CD14-positive monocyte (primary cell): Measurements from ENCODE around the gene STAMBPL1. TPM values are rescaled to one million over a fixed set of nuclear protein-coding genes. Genes with fewer than 3 reads are reported as not detected.

Experiments used
- DNase-seq, 3 donors: peaks; one replicate each; pipeline ENCODE4 v3.0.0-alpha.2; 2011 to 2022
- H2AFZ ChIP-seq: 2 replicates; pipeline ENCODE4 v1.6.0; 2012; ENCODE audit warnings: mild to moderate bottlenecking, low read depth, low read length, inconsistent platforms; ENCODE audit not compliant: insufficient read depth, poor library complexity, severe bottlenecking
- H3K27ac ChIP-seq, 2 donors: 1 replicate in 1 of 2; 2 replicates in 1 of 2; pipeline ENCODE4 v1.5.1; 2012 to 2013; ENCODE audit warnings: low read length in 2 of 2, control low read depth in 1 of 2, inconsistent platforms in 1 of 2, low read depth in 1 of 2, mild to moderate bottlenecking in 1 of 2
- H3K27me3 ChIP-seq, 2 donors: one replicate each; pipeline versions ENCODE4 v1.6.0 to v1.6.1; 2011 to 2013; ENCODE audit warnings: low read length in 2 of 2; ENCODE audit not compliant: control insufficient read depth in 2 of 2, insufficient read depth in 2 of 2
- H3K36me3 ChIP-seq, 2 donors: replicated peaks in 1 of 2; 1 replicate in 1 of 2; 2 replicates in 1 of 2; pipeline versions ENCODE4 v1.5.1 to v1.6.1; 2012 to 2013; ENCODE audit warnings: low read length in 2 of 2, control low read depth in 1 of 2, inconsistent platforms in 1 of 2, mild to moderate bottlenecking in 1 of 2; ENCODE audit not compliant: insufficient read depth in 2 of 2, control insufficient read depth in 1 of 2
- H3K4me1 ChIP-seq, 2 donors: 1 replicate in 1 of 2; 2 replicates in 1 of 2; pipeline versions ENCODE4 v1.5.1 to v1.6.1; 2012 to 2013; ENCODE audit warnings: low read length in 2 of 2, control low read depth in 1 of 2, inconsistent platforms in 1 of 2, mild to moderate bottlenecking in 1 of 2, moderate library complexity in 1 of 2; ENCODE audit not compliant: insufficient read depth in 2 of 2, control insufficient read depth in 1 of 2
- H3K4me2 ChIP-seq: replicated peaks from 2 replicates; pipeline ENCODE3; 2012; ENCODE audit warnings: low read length, moderate library complexity, mild to moderate bottlenecking; ENCODE audit not compliant: poor library complexity, severe bottlenecking; ENCODE audit errors: extremely low read depth
- H3K4me3 ChIP-seq, 3 experiments: fragments of 200-600 bp in 1 of 3; sonication (generic) in 1 of 3; replicated peaks in 1 of 3; 1 replicate in 2 of 3; 2 replicates in 1 of 3; pipeline ENCODE4 v1.5.1; 2011 to 2013; ENCODE audit warnings: low read length in 3 of 3, mild to moderate bottlenecking in 3 of 3, control low read depth in 2 of 3, low read depth in 2 of 3, inconsistent platforms in 1 of 3, moderate library complexity in 1 of 3
- H3K79me2 ChIP-seq: 2 replicates; pipeline ENCODE4 v1.6.0; 2012; ENCODE audit warnings: mild to moderate bottlenecking, control low read depth, inconsistent platforms, low read length, moderate library complexity; ENCODE audit not compliant: insufficient read depth
- H3K9ac ChIP-seq: 2 replicates; pipeline ENCODE4 v1.6.0; 2017; ENCODE audit warnings: low read length, mild to moderate bottlenecking; ENCODE audit not compliant: insufficient read depth, poor library complexity, severe bottlenecking
- H3K9me3 ChIP-seq, 2 donors: replicated peaks in 1 of 2; 1 replicate in 1 of 2; 2 replicates in 1 of 2; pipeline versions ENCODE4 v1.5.1 to v1.6.1; 2012 to 2013; ENCODE audit warnings: low read length in 2 of 2, control low read depth in 1 of 2; ENCODE audit not compliant: control insufficient read depth in 1 of 2, insufficient read depth in 1 of 2
- H4K20me1 ChIP-seq: 2 replicates; pipeline ENCODE4 v1.6.0; 2012; ENCODE audit warnings: mild to moderate bottlenecking, low read length, control low read depth, moderate library complexity; ENCODE audit not compliant: insufficient read depth
- H3K27ac Mint-ChIP-seq, 7 donors: one replicate each; pipeline ENCODE4 v1.8.0; 2020; ENCODE audit warnings: mild to moderate bottlenecking in 7 of 7, mixed read lengths in 7 of 7, moderate library complexity in 6 of 7, inconsistent platforms in 2 of 7
- H3K27me3 Mint-ChIP-seq, 3 donors: one replicate each; pipeline ENCODE4 v1.8.0; 2021 to 2022; ENCODE audit warnings: low read depth in 3 of 3, mild to moderate bottlenecking in 3 of 3, mixed read lengths in 3 of 3, moderate library complexity in 3 of 3, inconsistent platforms in 1 of 3
- H3K36me3 Mint-ChIP-seq, 2 donors: one replicate each; pipeline ENCODE4 v1.8.0; 2020; ENCODE audit warnings: mixed read lengths in 2 of 2, inconsistent platforms in 1 of 2, mild to moderate bottlenecking in 1 of 2
- H3K4me1 Mint-ChIP-seq: one replicate; pipeline ENCODE4 v1.8.0; 2020; ENCODE audit warnings: mild to moderate bottlenecking, mixed read lengths
- H3K4me3 Mint-ChIP-seq, 2 donors: one replicate each; pipeline ENCODE4 v1.8.0; 2020; ENCODE audit warnings: mild to moderate bottlenecking in 2 of 2, mixed read lengths in 2 of 2, moderate library complexity in 1 of 2
- H3K9me3 Mint-ChIP-seq, 7 donors: one replicate each; pipeline ENCODE4 v1.8.0; 2020 to 2022; ENCODE audit warnings: mixed read lengths in 7 of 7, mild to moderate bottlenecking in 6 of 7, moderate library complexity in 6 of 7, inconsistent platforms in 2 of 7
- WGBS: methylation state at CpG from one replicate; pipeline ENCODE4 v1.1.5; 2013; ENCODE audit warnings: missing lambda C conversion rate; ENCODE audit not compliant: insufficient coverage; 5-methylcytosine and 5-hydroxymethylcytosine counted together
- intact Hi-C, 2 donors: fragments of 100-400 bp; cut with micrococcal nuclease; formaldehyde crosslinking; loops; one replicate each; pipeline versions ENCODE4 v1.15.0 to v1.15.1; 2023
- polyA plus RNA-seq, 3 donors: library from polyadenylated mRNA; depleted of rRNA in 1 of 3; unstranded in 2 of 3; stranded (reverse) in 1 of 3; fragments of 300-500 nt in 2 of 3; fragments of >200 nt in 1 of 3; fragmentation: Illumina TruSeq in 2 of 3; gene quantifications; 1 replicate in 2 of 3; 2 replicates in 1 of 3; pipeline ENCODE4 v1.2.3, GENCODE V29; 2012 to 2021
- TF ChIP-seq, protein P1 (sequence below): fragments of 200-600 bp; IDR thresholded peaks from one replicate; pipeline ENCODE4 v1.8.0; 2022; ENCODE audit warnings: antibody characterized with exemption, mild to moderate bottlenecking

Gene STAMBPL1
- polyA plus RNA-seq, 3 donors: 0.07 to 1.5 (median 0.10) TPM

DNA sequence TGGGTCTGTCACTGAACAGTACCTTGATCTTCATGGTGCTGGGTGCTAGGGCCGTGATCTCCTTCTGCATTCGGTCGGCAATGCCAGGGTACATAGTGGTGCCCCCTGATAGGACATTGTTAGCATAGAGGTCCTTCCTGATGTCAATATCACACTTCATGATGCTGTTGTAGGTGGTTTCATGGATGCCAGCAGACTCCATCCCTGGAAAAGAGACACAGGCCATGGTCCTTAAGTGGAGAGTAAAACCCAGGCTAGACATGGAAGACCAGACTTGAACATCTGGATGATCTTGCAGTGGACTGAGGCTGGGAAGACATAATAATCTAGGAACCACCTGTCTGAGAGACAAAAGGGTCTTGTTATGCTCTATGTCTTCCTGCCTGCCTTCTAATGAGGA is 58.0 kb downstream of the STAMBPL1 start:
- Mint-ChIP-seq H3K4me3 (no peak overlapping the region), H3K36me3 (peaks cover 0 to 33% of the 10 kb centered on the region in 2 donors), H3K9me3 (peaks cover 0 to 2% (median 0%) of the 10 kb centered on the region in 7 donors), H3K4me1 (peaks cover 8% of the 10 kb centered on the region), H3K27ac (no peak overlapping the region), H3K27me3 (peaks cover 0 to 2% (median 2%) of the 10 kb centered on the region in 3 donors)
- Histone ChIP-seq H4K20me1 (no peaks in the 10 kb centered on the region), H3K4me1 (peaks cover 9% of the 10 kb centered on the region in 2 donors), H3K79me2 (no peaks in the 10 kb centered on the region), H3K27me3 (no peaks in the 10 kb centered on the region), H3K27ac (no peak overlapping the region), H3K9me3 (no peaks in the 10 kb centered on the region), H3K9ac (no peak overlapping the region), H2AFZ (no peak overlapping the region), H3K36me3 (no peaks in the 10 kb centered on the region), H3K4me2 (no peak overlapping the region), H3K4me3 (no peak overlapping the region)
- DNase-seq: no peak
- 100% methylated on average over 3 of the region's 3 CpGs for WGBS
- intact Hi-C loops: loop anchor here (5.0 kb wide), 2 partner anchors 64 to 279 kb away; no protein-coding TSS in a partner anchor
- TF ChIP-seq, protein P1, sequence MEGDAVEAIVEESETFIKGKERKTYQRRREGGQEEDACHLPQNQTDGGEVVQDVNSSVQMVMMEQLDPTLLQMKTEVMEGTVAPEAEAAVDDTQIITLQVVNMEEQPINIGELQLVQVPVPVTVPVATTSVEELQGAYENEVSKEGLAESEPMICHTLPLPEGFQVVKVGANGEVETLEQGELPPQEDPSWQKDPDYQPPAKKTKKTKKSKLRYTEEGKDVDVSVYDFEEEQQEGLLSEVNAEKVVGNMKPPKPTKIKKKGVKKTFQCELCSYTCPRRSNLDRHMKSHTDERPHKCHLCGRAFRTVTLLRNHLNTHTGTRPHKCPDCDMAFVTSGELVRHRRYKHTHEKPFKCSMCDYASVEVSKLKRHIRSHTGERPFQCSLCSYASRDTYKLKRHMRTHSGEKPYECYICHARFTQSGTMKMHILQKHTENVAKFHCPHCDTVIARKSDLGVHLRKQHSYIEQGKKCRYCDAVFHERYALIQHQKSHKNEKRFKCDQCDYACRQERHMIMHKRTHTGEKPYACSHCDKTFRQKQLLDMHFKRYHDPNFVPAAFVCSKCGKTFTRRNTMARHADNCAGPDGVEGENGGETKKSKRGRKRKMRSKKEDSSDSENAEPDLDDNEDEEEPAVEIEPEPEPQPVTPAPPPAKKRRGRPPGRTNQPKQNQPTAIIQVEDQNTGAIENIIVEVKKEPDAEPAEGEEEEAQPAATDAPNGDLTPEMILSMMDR: no peak

GRCh38 chr10:88938938-88939337 is 58.9 kb downstream of the STAMBPL1 start:
- no CpG with 5 or more reads among the region's 2 CpGs for WGBS
- H3K27me3 ChIP-seq: no peaks in the 10 kb centered on the region
- DNase-seq: no peak
- H3K4me3 ChIP-seq: no peak overlapping the region
- Mint-ChIP-seq H3K4me3 (no peak overlapping the region), H3K36me3 (peaks cover 4 to 37% of the 10 kb centered on the region in 2 donors), H3K27me3 (peaks cover 0 to 2% (median 0%) of the 10 kb centered on the region in 3 donors), H3K9me3 (peaks cover 0 to 2% (median 0%) of the 10 kb centered on the region in 7 donors), H3K4me1 (peaks cover 12% of the 10 kb centered on the region), H3K27ac (no peak overlapping the region)
- no peak overlapping the region for H3K27ac ChIP-seq
- no peak overlapping the region for H3K4me2 ChIP-seq
- H3K9ac ChIP-seq: no peak overlapping the region
- H2AFZ ChIP-seq: no peak overlapping the region
- intact Hi-C loops: loop anchor here (5.0 kb wide), 2 partner anchors 63 to 278 kb away; no protein-coding TSS in a partner anchor
- H3K4me1 ChIP-seq: peaks cover 11 to 12% of the 10 kb centered on the region in 2 donors
- TF ChIP-seq, protein P1: no peak
- H3K36me3 ChIP-seq: no peaks in the 10 kb centered on the region
- no peaks in the 10 kb centered on the region for H4K20me1 ChIP-seq
- no peaks in the 10 kb centered on the region for H3K9me3 ChIP-seq
- no peaks in the 10 kb centered on the region for H3K79me2 ChIP-seq
